OCI-LY1 (cell line): ENCODE measurements around the gene OR1I1.

Source experiments
- EZH2 ChIP-seq: fragments of 200-600 bp; sonication (generic), shearing (Covaris generic); IDR thresholded peaks from 2 replicates; pipeline ENCODE4 v1.8.0; 2017; ENCODE audit warnings: borderline replicate concordance, mixed run types, mild to moderate bottlenecking, antibody characterized with exemption, low read length, moderate library complexity, mixed read lengths
- TF ChIP-seq, protein P1 (sequence below): fragments of 200-600 bp; sonication (generic), shearing (Covaris generic); IDR thresholded peaks from 2 replicates; pipeline ENCODE4 v1.5.1; 2017; ENCODE audit warnings: mild to moderate bottlenecking, antibody characterized with exemption, low read length, moderate library complexity, mixed read lengths

DNA sequence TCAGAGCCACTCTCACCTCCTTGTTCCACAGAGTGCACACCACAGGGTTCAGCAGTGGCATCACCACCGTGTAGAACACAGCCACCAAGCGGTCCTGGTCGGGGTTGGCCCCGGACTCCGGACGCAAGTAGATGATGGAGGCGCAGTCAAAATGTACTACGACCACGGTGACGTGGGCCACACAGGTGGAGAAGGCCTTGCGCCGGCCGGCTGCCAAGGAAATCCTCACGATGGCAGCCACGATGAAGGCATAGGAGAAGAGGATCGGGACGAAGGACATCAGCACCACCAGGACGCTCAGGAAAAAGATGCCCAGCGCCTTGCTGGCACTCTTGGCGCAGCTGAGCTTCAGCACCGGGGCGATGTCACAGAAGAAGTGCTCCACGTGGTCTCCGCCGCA, 59.1 kb downstream of the OR1I1 start:
- TF ChIP-seq, protein P1, sequence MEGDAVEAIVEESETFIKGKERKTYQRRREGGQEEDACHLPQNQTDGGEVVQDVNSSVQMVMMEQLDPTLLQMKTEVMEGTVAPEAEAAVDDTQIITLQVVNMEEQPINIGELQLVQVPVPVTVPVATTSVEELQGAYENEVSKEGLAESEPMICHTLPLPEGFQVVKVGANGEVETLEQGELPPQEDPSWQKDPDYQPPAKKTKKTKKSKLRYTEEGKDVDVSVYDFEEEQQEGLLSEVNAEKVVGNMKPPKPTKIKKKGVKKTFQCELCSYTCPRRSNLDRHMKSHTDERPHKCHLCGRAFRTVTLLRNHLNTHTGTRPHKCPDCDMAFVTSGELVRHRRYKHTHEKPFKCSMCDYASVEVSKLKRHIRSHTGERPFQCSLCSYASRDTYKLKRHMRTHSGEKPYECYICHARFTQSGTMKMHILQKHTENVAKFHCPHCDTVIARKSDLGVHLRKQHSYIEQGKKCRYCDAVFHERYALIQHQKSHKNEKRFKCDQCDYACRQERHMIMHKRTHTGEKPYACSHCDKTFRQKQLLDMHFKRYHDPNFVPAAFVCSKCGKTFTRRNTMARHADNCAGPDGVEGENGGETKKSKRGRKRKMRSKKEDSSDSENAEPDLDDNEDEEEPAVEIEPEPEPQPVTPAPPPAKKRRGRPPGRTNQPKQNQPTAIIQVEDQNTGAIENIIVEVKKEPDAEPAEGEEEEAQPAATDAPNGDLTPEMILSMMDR: no peak
- TF ChIP-seq EZH2: no peak
